Measurements from ENCODE around the gene TUBGCP4. TPM values are rescaled to one million over a fixed set of nuclear protein-coding genes. Genes with fewer than 3 reads are reported as not detected.

The TUBGCP4 gene
- total RNA-seq, 5 donors from 2014 or later (not counting 1 experiment from before 2014, with no cell fraction given), result 10.4 to 24.3 (median 21.3) TPM

- Histone ChIP-seq H3K27ac (ENCODE audit: low read length) (no peak overlapping the region), H3K36me3 (ENCODE audit: control insufficient read depth in 2 of 2, extremely low read depth in 1 of 2, insufficient read depth in 1 of 2, low read length in 1 of 2) (peaks cover 3 to 35% of the 10 kb centered on the region in 2 donors), H3K9me3 (no peaks in the 10 kb centered on the region), H3K4me3 (ENCODE audit: control insufficient read depth in 1 of 2, extremely low read depth in 1 of 2, low read length in 1 of 2) (no peak overlapping the region), H3K4me1 (ENCODE audit: control insufficient read depth in 1 of 2, extremely low read depth in 1 of 2, insufficient read depth in 2 of 2, low read length in 2 of 2) (no peaks in the 10 kb centered on the region), H3K27me3 (replicated peaks in 1 of 2; ENCODE audit: control insufficient read depth in 2 of 2, extremely low read depth in 1 of 2, insufficient read depth in 2 of 2, low read length in 1 of 2) (no peaks in the 10 kb centered on the region)
- Mint-ChIP-seq H3K27ac (peak overlapping the region; percentile 49 to 65), H3K36me3 (peaks cover 42% of the 10 kb centered on the region), H3K4me3 (no peak overlapping the region), H3K9me3 (no peaks in the 10 kb centered on the region), H3K27me3 (no peaks in the 10 kb centered on the region), H3K4me1 (peaks cover 0 to 5% (median 5%) of the 10 kb centered on the region in 3 donors)
- CTCF ChIA-PET, result interaction anchor here in 1 of 2 donors (0.9 to 1.5 kb wide), 3 partner anchors 12 to 73 kb away, joined by 3 to 6 read pairs (median 3); no protein-coding TSS in a partner anchor
- POLR2A ChIA-PET, result no interaction called here
- WGBS (ENCODE audit: insufficient coverage), result no CpG with 5 or more reads among the region's 4 CpGs
- ATAC-seq (replicated peaks in 1 of 4), result peak; percentile 42 to 68 (median 58)
- DNase-seq, result peak in 8 of 35 experiments; percentile 1 to 43 (median 6)
These were observed 69.9 kb downstream of the TUBGCP4 start for GRCh38 chr15:43440721-43441281.

GRCh38 chr15:43441316-43441715 is 70.4 kb downstream of the TUBGCP4 start:
- CTCF ChIA-PET, result interaction anchor here in 1 of 2 donors (0.7 to 1.5 kb wide), 4 partner anchors 11 to 73 kb away, joined by 3 to 6 read pairs (median 4); no protein-coding TSS in a partner anchor
- peaks cover 0 to 5% (median 5%) of the 10 kb centered on the region in 3 donors for H3K4me1 Mint-ChIP-seq

DNA sequence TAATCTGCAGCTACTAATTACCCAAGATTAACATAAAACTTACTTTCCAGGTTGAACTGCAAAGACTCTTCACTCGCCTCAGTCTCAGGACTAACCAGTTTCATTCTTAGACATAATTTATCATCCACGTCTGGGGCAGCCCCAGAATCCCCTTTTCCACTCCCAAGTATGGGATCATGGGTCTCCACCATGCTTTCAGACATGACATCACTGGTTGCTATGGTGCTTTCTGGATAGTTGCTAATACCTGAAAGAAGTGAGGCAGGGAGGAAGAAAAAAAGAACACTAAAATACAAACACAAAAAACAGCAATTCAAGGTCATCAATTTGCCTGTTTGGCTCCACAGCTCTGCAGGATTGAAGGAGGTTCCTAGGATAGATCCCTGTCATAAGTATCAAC is 75.4 kb downstream of the TUBGCP4 start:
- peaks cover 28% of the 10 kb centered on the region for H3K36me3 Mint-ChIP-seq
- H3K9me3 ChIP-seq, result no peaks in the 10 kb centered on the region
- POLR2A ChIA-PET, result no interaction called here
- H3K9me3 Mint-ChIP-seq, result no peaks in the 10 kb centered on the region
- no peaks in the 10 kb centered on the region for H3K27me3 Mint-ChIP-seq
- CTCF ChIA-PET, result interaction anchor here in 1 of 2 donors (0.7 kb wide), 1 partner anchor 300 kb away, joined by 3 read pairs; no protein-coding TSS in a partner anchor
- H3K27me3 ChIP-seq (replicated peaks in 1 of 2; ENCODE audit: control insufficient read depth in 2 of 2, extremely low read depth in 1 of 2, insufficient read depth in 2 of 2, low read length in 1 of 2), result no peaks in the 10 kb centered on the region
- H3K4me3 Mint-ChIP-seq, result no peak overlapping the region
- H3K4me3 ChIP-seq (ENCODE audit: control insufficient read depth in 1 of 2, extremely low read depth in 1 of 2, low read length in 1 of 2), result no peak overlapping the region
- no peaks in the 10 kb centered on the region for H3K4me1 ChIP-seq (ENCODE audit: control insufficient read depth in 1 of 2, extremely low read depth in 1 of 2, insufficient read depth in 2 of 2, low read length in 2 of 2)
- DNase-seq (no peak), ATAC-seq (replicated peaks in 1 of 4) (no peak)
- peaks cover 3 to 31% of the 10 kb centered on the region in 2 donors for H3K36me3 ChIP-seq (ENCODE audit: control insufficient read depth in 2 of 2, extremely low read depth in 1 of 2, insufficient read depth in 1 of 2, low read length in 1 of 2)
- no peak overlapping the region for H3K27ac Mint-ChIP-seq
- H3K4me1 Mint-ChIP-seq, result peaks cover 0 to 4% (median 2%) of the 10 kb centered on the region in 3 donors
- no peak overlapping the region for H3K27ac ChIP-seq (ENCODE audit: low read length)
- 100% methylated on average over 1 of the region's 2 CpGs for WGBS (ENCODE audit: insufficient coverage)

More at GRCh38 chr15:43441316-43441715, 70.4 kb downstream of the TUBGCP4 start:
- H3K27ac Mint-ChIP-seq, result peak overlapping the region; percentile 49 to 53
- POLR2A ChIA-PET, result no interaction called here
- no peak overlapping the region for H3K4me3 Mint-ChIP-seq
- no peaks in the 10 kb centered on the region for H3K27me3 Mint-ChIP-seq
- H3K9me3 Mint-ChIP-seq, result no peaks in the 10 kb centered on the region
- Histone ChIP-seq H3K27ac (ENCODE audit: low read length) (no peak overlapping the region), H3K4me1 (ENCODE audit: control insufficient read depth in 1 of 2, extremely low read depth in 1 of 2, insufficient read depth in 2 of 2, low read length in 2 of 2) (no peaks in the 10 kb centered on the region), H3K9me3 (no peaks in the 10 kb centered on the region), H3K4me3 (ENCODE audit: control insufficient read depth in 1 of 2, extremely low read depth in 1 of 2, low read length in 1 of 2) (no peak overlapping the region), H3K36me3 (ENCODE audit: control insufficient read depth in 2 of 2, extremely low read depth in 1 of 2, insufficient read depth in 1 of 2, low read length in 1 of 2) (peaks cover 3 to 39% of the 10 kb centered on the region in 2 donors), H3K27me3 (replicated peaks in 1 of 2; ENCODE audit: control insufficient read depth in 2 of 2, extremely low read depth in 1 of 2, insufficient read depth in 2 of 2, low read length in 1 of 2) (no peaks in the 10 kb centered on the region)
- no peak for DNase-seq
- peaks cover 42% of the 10 kb centered on the region for H3K36me3 Mint-ChIP-seq
- ATAC-seq (replicated peaks in 1 of 4), result no peak

GRCh38 chr15:43449981-43450380 is 79.1 kb downstream of the TUBGCP4 start:
- POLR2A ChIA-PET, result interaction anchor here in 1 of 2 donors (0.7 kb wide), 1 partner anchor 57 kb away, joined by 5 read pairs; no protein-coding TSS in a partner anchor
- ATAC-seq (replicated peaks in 1 of 4) (no peak), DNase-seq (no peak)
- H3K27ac ChIP-seq (ENCODE audit: low read length), result no peak overlapping the region
- WGBS (ENCODE audit: insufficient coverage), result no CpG with 5 or more reads among the region's 1 CpG
- no peaks in the 10 kb centered on the region for H3K9me3 Mint-ChIP-seq
- peaks cover 0 to 3% (median 1%) of the 10 kb centered on the region in 3 donors for H3K4me1 Mint-ChIP-seq
- no peaks in the 10 kb centered on the region for H3K4me1 ChIP-seq (ENCODE audit: control insufficient read depth in 1 of 2, extremely low read depth in 1 of 2, insufficient read depth in 2 of 2, low read length in 2 of 2)
- H3K4me3 Mint-ChIP-seq, result no peak overlapping the region
- no peaks in the 10 kb centered on the region for H3K9me3 ChIP-seq
- H3K27me3 Mint-ChIP-seq, result no peaks in the 10 kb centered on the region
- no peak overlapping the region for H3K4me3 ChIP-seq (ENCODE audit: control insufficient read depth in 1 of 2, extremely low read depth in 1 of 2, low read length in 1 of 2)
- H3K36me3 Mint-ChIP-seq, result peaks cover 23% of the 10 kb centered on the region
- CTCF ChIA-PET, result no interaction called here
- no peak overlapping the region for H3K27ac Mint-ChIP-seq
- no peaks in the 10 kb centered on the region for H3K27me3 ChIP-seq (replicated peaks in 1 of 2; ENCODE audit: control insufficient read depth in 2 of 2, extremely low read depth in 1 of 2, insufficient read depth in 2 of 2, low read length in 1 of 2)
- H3K36me3 ChIP-seq (ENCODE audit: control insufficient read depth in 2 of 2, extremely low read depth in 1 of 2, insufficient read depth in 1 of 2, low read length in 1 of 2), result peaks cover 12 to 21% of the 10 kb centered on the region in 2 donors

Other genes starting within 250 kb of the TUBGCP4 start
- 10 to 100 TPM; 14.8 to 20.2 (median 16.4) TPM for gene TMEM62, start 237.5 kb upstream of the TUBGCP4 start, total RNA-seq
- gene CCNDBP1, start 185.7 kb upstream of the TUBGCP4 start, total RNA-seq, result 100 to 1,000 TPM in 3 of 5 donors, 10 to 100 TPM in 2; 91.3 to 103 (median 102) TPM
- not detected for gene EPB42, start 150.1 kb upstream of the TUBGCP4 start, total RNA-seq
- not detected for gene TGM5, start 104.2 kb upstream of the TUBGCP4 start, total RNA-seq
- gene TGM7, start 68.8 kb upstream of the TUBGCP4 start, total RNA-seq, result not detected
- 10 to 100 TPM in 3 of 5 donors, 1 to 10 TPM in 2; 9.3 to 13.6 (median 10.7) TPM for gene LCMT2, start 40.5 kb upstream of the TUBGCP4 start, total RNA-seq
- 10 to 100 TPM; 16.6 to 38.3 (median 32.2) TPM for gene ZSCAN29, start 58 bp upstream of the TUBGCP4 start, total RNA-seq
- gene TP53BP1, start 122.1 kb downstream of the TUBGCP4 start, total RNA-seq, result 10 to 100 TPM; 26.8 to 41.8 (median 35.1) TPM
- gene MAP1A, start 146.5 kb downstream of the TUBGCP4 start, total RNA-seq, result 1 to 10 TPM; 1.4 to 4.2 (median 2.3) TPM
- gene PPIP5K1, start 219.1 kb downstream of the TUBGCP4 start, total RNA-seq, result 10 to 100 TPM; 30.0 to 47.1 (median 39.1) TPM
- not detected for gene CKMT1B, start 222.9 kb downstream of the TUBGCP4 start, total RNA-seq
- 1 to 10 TPM in 4 of 5 donors, under 1 TPM in 1; 0.85 to 3.8 (median 2.1) TPM for gene STRC, start 247.7 kb downstream of the TUBGCP4 start, total RNA-seq